GM21786 (cell line): Measurements from ENCODE around the gene PRADC1.

ENCODE experiments used
- ATAC-seq: cut with Tn5 transposase; IDR thresholded peaks from one replicate; pipeline ENCODE4 v1.9.1; 2021; ENCODE audit not compliant: unreplicated experiment

The PRADC1 gene

GRCh38 chr2:73259276-73259675 is 26.2 kb upstream of the PRADC1 start:
- ATAC-seq, result no peak

GRCh38 chr2:73258913-73259215 is 25.8 kb upstream of the PRADC1 start:
- no peak for ATAC-seq

DNA sequence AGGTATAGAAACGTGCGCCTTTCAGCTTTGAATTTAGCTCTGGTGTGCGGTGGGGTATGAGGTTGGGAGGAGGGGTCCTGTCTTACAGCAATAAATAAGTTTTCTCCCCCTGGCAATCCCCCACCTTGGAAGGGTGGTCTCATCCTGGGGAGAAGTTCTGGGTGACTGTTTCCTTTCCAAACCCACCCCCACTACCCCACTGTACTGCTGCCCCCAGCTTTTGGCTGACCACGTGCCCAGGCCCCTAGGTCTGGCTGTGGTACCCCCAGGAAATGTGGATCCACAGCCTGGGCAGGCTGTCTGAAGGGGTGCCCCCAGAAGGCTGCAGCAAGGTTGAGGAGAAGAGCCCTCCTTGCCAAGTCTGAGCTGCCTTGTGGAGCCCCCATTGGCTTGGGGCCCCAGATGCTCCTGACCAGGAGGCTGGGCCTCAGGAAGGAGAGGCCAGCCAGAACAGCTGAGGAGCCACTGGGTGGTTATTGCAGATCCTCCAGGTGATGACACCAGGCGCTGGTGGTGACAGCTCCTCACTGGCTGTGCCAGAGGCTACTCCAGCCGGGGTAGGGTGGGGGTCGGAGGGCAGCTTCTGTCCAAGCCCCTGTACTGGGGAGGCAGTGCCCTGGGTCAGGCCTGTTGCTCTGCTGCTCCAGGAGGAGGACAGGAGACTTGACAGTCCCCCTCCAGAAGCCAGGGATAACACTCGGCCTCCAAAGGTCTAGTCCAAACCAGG is 25.3 kb upstream of the PRADC1 start:
- no peak for ATAC-seq

DNA sequence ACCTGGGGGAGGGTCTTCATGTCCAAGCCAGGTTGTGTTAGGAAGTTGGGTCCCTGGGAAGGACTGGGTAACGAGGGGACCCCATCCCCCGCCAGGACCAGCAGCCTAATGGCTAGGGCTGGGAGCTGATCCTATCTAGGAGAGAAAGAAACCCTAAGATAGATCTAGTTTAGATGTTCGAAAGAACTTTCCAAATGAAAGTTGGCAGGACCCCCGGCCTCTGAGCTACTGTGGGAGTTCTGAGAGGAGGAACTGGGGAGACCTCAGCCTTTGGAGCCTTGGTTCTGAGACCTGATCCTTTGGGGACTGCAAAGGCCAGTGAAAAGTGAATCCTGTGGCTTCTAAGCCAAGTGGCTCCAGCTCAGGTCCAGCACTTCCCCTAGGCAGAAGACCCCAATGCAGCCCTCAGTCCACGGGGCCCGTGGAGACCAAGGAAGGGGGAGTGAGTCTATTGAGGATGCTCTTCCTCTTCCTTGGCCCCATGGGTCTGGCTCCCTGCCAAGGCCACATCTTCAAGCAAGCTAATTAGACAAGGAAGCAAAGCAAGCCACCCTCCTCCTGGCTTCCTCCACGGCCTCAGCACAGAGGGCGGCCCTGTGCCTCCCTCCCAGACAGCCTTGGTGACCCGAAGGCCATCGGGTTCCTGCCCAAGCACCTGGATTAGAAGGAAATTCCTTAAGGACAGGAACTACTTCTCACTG is 24.5 kb upstream of the PRADC1 start:
- no peak for ATAC-seq

GRCh38 chr2:73257021-73257420 is 24.0 kb upstream of the PRADC1 start:
- ATAC-seq, result no peak

- no peak for ATAC-seq
Observed at GRCh38 chr2:73256618-73256922, 23.5 kb upstream of the PRADC1 start.

DNA sequence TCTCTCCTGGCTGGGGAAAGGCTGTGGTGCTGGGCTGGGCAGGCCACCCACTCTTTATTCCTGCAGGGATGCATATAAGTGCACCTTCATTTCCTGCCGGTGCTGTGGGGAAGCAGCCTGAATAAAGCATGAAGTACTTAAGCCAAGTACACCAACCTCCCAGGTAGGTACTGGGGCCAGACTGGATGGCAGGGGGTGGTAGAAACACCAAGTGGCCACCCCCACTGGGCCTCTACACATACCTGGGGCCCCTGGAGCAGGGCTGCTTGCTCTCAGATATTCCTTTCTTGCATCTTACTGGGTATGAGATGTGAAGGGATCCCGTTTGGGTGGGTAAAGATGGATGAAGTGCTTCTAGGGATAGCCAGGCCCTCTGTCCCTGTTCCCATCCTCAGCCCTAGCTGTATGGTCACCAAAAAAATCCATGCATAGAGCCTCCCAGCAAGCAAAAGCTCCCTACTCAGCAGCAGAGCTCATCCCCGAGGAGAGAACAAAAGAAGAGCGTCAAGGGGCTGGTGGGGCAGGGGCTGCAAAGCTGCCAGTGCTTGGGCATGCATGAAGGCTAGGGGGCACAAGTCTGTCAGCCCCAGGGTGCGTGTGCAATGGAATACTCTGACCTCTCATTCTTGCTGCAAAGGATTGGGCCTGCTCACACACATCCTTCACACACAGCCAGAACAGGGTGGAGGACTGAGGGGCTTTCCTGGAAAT is 23.0 kb upstream of the PRADC1 start:
- ATAC-seq, result no peak

DNA sequence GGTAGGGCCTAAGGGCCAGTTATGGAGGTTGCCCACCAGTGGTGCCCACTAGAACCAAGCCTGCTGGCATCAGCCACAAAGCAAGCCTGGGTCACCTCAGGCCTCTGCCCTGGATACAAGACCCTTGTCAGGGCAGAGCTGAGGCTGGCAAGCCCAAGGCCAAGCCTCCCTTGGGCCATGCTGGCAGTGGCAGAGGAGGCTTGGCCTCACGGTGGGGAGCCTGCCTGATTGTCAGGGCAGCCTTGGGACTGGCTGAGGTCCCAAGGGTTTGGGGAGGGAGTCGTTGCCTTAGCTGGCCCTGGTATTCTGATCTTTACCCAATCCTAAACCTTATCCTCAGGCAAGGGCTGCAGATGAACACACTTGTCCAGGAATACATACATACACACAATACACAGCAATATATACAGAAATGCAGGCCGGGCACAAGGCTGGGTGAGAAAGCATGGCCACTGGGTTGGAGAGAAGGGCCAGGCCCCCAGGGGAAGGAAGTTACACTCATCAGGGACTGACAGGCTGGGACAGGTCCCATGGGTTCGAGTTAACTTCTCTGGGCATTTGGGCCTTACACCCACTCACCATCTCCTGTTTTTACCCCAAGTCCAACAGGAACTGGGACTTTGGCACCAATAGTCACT is 22.1 kb upstream of the PRADC1 start:
- no peak for ATAC-seq

DNA sequence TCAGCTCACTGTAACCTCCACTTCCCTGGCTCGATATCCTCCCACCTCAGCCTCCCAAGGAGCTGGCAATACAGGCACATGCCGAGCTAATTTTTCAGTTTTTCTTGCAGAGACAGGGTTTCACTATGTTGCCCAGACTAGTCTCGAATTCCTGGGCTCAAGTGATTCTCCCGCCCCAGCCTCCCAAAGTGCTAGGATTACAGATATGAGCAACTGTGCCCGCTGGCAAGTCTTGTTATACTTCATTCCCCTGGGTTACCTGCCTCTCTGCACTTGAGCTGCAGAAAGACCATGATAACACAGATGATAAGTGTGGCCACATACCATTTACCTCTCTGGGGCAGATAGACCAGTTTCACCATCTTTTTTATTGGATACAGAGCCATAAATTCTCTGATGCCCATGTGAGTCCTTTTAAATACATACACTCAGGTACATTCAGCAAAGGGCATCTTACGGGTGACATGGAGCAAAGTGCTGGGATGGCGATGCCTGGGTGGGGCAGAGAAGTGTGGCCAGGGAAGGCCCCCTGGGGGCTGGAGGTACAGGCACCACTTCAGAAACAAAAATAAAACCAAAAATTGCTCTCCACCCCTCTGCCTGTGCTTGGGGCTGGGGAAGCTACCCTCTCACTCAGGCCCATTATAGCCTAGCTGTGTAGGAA is 21.4 kb upstream of the PRADC1 start:
- ATAC-seq, result no peak

GRCh38 chr2:73253901-73254300 is 20.9 kb upstream of the PRADC1 start:
- no peak for ATAC-seq

DNA sequence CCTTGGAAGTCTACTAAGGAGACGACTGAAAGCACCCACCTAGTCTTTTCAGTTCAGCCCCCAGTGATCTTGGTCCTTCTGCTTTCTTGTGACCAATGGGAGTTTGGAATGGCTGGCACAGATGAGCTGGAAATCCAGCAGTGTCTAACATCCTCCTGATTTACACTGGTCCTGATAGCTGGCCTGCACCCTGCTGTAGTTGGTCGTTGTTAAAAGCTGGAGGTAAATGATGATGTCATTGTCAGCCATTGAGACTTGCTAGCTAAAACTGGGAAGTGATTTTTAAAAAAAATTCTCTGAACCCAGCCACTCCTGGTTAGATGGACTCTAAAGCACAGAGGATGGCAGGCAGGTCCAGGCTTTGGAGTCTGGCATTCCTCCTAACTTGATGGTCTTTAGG is 20.4 kb upstream of the PRADC1 start:
- no peak for ATAC-seq

DNA sequence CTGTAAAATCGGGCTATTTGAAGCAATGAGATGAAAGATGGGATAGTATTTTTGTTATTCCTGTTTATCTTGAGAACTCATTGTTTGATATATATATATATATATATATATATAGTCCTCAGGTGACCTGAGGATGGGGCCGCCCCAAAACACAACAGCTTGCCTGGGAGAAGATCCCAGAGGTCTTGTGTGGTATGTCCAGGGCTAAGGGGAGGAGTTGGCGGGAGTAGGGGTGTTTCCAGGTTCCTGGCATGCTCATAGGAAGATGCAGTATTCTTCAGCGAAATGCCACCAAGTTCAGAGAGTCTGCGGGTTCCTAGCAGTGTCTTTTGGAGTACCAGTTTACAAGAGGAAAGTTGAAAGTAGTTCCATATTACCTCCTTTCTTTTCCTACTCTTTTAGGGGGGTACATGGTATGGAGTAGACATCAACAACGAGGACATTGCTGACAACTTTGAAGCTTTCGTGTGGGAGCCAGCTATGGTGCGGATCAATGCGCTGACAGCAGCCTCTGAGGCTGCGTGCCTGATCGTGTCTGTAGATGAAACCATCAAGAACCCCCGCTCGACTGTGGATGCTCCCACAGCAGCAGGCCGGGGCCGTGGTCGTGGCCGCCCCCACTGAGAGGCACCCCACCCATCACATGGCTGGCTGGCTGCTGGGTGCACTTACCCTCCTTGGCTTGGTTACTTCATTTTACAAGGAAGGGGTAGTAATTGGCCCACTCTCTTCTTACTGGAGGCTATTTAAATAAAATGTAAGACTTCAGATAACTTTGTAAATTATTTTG is 19.4 kb upstream of the PRADC1 start:
- no peak for ATAC-seq

GRCh38 chr2:73250872-73251846 is 18.1 kb upstream of the PRADC1 start:
- no peak for ATAC-seq

- no peak for ATAC-seq
Observed at GRCh38 chr2:73249636-73250035, 16.6 kb upstream of the PRADC1 start.

DNA sequence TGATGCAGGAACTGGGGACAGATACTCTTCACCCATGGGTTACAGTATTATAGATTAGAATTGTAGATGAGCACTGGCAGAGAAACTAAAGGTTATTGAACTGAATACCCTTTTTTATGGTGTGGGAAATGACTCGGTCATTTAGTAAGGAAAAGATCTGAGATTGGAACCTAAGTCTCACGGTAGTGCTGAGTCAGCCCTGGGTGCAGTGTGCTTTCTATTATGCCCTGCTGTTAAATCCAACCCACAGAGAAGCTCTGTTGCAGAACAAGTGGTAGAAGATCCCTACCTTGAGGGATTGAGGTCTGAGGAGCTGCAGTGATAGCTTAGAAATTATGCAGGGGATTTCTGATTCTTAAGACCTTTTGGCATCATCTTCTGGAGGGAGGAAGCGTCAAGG is 13.8 kb upstream of the PRADC1 start:
- no peak for ATAC-seq

- no peak for ATAC-seq
Observed at GRCh38 chr2:73244580-73244979, 11.5 kb upstream of the PRADC1 start.

DNA sequence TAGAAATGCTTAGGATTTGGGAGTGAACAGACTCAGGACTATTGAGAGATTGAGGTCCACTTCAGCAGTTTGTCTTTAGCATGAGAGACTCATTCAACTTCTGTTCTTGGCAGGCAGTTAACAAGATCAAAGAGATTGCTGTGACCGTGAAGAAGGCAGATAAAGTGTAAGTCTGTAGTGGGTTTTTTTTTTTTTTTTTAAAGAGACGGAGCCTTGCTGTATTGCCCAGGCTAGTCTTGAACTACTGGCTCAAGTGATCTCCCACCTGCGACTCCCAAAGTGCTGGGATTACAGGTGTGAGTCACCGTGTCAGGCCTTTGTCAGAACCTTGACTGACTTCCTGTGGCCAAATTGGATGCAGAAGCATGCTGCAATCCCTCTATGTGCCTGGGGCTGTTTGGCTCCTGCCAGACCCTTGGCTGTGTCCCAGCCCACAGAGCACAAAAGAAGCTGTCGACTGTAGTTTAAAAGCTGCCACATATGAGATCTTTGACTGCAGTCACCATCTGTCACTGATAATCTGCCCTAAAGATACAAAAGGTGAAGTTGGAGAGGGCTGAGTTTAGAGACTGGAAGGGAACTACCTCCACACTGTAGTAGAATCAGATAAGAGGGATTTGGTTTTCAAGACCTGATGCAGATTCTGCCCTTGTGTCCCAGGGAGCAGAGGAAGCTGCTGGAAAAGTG is 11.0 kb upstream of the PRADC1 start:
- no peak for ATAC-seq

- no peak for ATAC-seq
Observed at GRCh38 chr2:73239776-73240175, 6.7 kb upstream of the PRADC1 start.

DNA sequence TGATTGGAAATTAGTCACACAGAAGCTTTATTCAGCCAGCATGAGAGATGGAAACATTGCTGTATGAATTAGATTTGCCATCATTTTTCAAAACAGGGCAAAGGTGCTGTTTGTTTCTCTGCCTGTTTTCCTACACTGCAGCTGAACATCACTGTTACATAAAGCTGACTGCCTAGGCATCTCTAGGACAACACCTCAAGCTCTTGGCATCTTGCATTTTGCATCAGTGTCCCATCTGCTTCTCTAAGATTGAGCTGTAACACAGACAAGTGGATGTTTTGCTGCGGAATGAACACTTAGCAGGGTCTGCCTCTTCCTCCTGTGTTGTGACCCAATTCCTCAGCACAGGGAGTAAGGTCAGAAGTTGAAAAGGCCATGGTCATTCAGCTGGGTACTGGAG is 5.9 kb upstream of the PRADC1 start:
- ATAC-seq, result no peak
